GM19035 (cell line): Measurements from ENCODE around the gene ZAP70.
"Not testable (repeated sequence)": the region's sequence is repeated elsewhere in the genome, so short reads cannot be mapped to it uniquely, and the experiment has no call there.

Source experiments
- ATAC-seq: cut with Tn5 transposase; IDR thresholded peaks from one replicate; pipeline ENCODE4 v1.9.1; 2021; ENCODE audit not compliant: unreplicated experiment

ZAP70 gene

GRCh38 chr2:97713296-97714083 lies at the start of gene ZAP70:
Gene ZAP70 (plus strand): TSS chr2:97713576. CDS start chr2:97724037, 10,461 bp downstream.
- ATAC-seq: no peak

DNA sequence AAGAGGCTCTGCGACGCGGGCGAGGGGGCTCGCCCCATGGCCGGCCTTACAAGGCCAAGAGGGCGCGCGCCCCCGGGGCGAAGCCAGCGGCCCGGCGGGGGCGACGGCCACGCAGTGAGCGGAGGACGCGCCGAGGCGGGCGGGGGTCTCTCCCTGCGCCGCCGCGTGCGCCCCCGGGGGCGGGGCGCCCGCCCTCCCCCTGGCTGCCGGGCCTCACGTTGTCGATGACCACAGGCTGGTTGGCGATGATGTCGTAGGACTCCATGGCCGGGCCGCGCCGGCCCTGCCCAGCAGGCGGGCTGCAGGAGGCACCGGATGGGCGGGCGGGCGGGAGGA lies 49.8 kb upstream of the ZAP70 start:
- ATAC-seq: no peak

- ATAC-seq: peak; percentile 90
Observed at GRCh38 chr2:97663962-97664635, 49.3 kb upstream of the ZAP70 start, which contains the start of gene ACTR1B. Gene ACTR1B (minus strand): TSS chr2:97664044. CDS start chr2:97663890, 154 bp downstream.

DNA sequence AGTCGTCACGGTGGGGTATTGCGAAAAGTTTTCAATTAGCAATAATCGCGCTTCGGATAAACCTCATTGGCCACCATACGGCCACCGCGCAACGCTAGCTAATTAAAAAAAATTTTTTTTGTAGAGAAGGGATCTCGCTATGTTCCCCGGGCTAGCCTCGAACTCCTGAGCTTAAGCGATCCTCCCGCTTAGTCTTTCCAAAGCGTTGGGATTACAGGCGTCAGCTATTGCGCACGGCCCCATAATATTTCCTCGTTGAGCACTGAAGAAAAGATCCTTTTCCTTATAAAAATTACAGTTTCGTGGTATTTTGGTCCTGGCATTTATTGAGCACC lies 48.8 kb upstream of the ZAP70 start:
- ATAC-seq: no peak

GRCh38 chr2:97669448-97669847 lies 43.9 kb upstream of the ZAP70 start, which contains the start of gene C2orf92:
Gene C2orf92 (plus strand): TSS chr2:97669713. CDS start chr2:97669789, 76 bp downstream.
- ATAC-seq: no peak

DNA sequence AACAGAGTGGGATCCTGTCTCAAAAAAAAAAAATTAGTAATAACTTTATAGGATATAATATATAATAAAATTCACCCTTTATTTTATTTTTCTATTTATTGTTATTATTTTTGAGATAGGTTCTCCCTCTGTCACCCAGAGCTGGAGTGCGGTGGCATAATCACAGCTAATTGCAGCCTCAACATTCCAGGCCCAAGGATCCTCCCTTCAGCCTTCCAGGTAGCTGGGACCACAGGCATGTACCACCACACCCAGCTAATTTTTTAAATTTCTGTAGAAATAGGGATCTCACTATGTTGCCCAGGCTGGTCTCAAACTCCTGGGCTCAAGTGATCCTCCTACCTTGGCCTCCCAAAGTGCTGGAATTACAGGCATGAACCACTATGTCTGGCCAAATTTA lies 42.9 kb upstream of the ZAP70 start:
- ATAC-seq: no peak

DNA sequence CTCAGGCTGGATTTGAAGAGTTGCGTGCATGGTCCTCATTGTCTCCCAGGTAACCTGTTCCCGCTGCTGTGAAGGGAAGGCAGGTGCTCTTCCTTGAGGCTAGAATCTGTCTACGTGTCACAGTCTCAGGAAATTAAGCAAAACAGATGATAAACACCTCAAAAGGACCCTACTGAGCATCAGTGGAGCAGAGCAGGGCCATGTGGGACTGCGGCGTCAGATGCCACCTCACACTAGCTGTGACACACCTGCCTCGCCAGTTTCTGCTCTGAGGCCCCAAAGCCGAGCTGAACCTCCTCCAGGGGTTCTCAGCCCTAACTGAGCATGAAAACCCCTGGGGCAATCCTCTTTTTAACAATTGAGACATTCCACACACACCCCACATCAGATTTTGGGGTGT lies 41.9 kb upstream of the ZAP70 start:
- no peak for ATAC-seq

GRCh38 chr2:97672606-97673140 lies 40.7 kb upstream of the ZAP70 start:
- ATAC-seq: not testable (repeated sequence)

- ATAC-seq: no peak
Observed at GRCh38 chr2:97673182-97673914, 40.0 kb upstream of the ZAP70 start.

- no peak for ATAC-seq
Observed at GRCh38 chr2:97673915-97674283, 39.5 kb upstream of the ZAP70 start.

GRCh38 chr2:97675430-97676113 lies 37.8 kb upstream of the ZAP70 start:
- no peak for ATAC-seq

DNA sequence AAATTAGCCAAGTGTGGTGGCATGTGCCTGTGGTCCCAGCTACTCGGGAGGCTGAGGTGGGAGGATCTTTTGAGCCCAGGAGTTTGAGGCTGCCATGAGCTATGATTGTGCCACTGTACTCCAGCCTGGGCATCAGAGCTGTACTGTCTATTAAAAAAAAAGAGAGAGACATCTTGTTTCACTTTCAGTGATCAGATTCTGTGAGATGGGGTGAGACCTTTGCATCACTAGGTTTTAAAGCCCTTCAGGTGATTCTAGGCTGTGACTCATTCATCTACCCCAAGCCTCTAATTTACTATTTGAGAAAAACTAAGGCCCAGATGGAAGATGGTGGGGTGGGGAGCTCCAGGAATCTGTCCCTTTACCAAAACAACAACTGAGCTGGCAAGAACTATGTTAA lies 36.8 kb upstream of the ZAP70 start:
- no peak for ATAC-seq

- no peak for ATAC-seq
Observed at GRCh38 chr2:97677480-97677879, 35.9 kb upstream of the ZAP70 start.

DNA sequence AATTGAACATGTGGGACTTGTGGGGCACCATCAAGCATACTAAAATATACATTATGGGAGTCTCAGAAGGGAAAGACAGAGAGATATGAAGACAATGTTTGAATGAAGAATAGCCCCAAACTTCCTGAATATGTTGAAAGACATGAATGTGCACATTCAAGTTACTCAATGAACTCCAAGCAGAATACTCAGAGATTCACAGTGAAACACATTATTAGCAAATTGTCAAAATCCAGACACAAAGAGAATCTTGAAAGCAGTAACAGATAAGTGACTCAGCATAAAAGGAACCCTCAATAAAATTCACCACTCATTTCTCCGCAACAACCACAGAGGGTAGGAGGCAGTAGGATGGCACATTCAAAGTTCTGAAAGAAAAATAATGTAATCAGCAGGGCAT lies 35.1 kb upstream of the ZAP70 start:
- no peak for ATAC-seq

DNA sequence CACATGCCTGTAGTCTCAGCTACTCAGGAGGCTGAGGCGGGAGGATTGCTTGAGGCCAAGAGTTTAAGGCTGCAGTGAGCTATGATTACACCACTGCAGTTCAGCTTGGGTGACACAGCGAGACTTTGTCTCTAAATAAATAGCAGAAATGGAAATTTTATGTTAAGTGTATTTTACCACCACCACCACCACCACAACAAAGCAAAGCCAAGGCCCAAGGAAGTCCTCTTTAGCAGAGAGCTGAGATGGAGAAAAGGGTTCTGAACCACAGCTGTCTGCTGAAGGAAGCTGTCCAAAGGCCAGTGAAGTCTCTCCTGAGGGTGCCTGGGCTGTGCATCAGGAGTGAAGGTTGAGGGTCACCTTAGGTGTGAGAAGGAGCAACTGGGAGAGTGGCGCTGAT lies 26.1 kb upstream of the ZAP70 start:
- not testable (repeated sequence) for ATAC-seq

DNA sequence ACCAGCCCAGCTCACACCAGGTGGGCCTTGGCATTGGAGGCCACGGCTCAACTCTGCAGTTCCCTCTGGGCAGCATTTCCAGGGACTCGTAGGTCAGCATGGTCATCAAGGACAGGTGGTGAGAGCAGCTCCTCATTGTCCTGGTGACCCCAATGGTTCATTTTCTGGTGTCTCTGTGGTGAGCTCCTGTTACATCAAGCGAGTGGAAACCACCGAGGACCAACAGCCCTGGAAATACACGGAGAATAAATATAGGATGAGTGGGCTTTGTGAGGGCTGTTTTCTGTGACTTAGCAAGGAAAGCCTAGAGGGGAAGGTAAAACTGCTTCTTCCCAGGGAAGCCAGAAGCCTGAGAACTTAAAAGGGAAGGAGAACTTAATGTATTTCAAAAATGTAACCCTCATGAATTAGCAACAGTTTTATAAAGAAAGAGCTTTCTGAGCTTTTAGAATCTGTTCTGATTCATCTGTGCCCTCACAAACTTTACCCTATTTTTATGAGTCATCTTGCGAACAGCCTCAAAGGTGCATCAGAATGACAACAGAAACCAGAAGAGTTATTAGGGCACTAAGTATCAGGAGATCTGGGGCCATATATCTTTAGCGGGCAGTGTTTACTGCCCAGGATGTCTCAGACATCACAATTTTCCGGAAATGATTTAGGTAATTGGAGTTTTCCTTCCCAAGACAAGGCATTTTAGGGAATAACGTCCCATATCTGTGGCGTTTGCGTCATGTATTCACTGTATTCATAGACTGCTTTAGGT lies 25.1 kb upstream of the ZAP70 start:
- ATAC-seq: no peak

GRCh38 chr2:97691166-97691565 lies 22.2 kb upstream of the ZAP70 start:
- no peak for ATAC-seq

DNA sequence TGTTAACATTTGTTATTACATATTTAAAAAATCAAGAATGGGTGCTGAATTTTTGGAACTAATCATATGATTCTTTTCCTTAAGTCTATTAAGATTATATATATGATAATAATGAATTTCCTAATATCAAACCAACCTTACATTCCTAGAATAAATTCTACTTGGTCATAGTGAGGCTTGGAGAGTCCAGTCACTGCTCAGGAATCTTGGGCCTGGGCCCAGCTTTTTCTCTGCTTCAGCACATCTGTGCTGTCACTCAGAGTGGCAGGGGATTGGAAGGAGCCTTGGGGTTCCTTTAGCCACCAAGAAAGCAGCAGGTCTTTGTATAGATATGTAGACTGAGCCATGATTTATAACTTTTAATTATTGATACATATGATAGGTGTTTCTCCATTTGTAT lies 19.9 kb upstream of the ZAP70 start:
- no peak for ATAC-seq

DNA sequence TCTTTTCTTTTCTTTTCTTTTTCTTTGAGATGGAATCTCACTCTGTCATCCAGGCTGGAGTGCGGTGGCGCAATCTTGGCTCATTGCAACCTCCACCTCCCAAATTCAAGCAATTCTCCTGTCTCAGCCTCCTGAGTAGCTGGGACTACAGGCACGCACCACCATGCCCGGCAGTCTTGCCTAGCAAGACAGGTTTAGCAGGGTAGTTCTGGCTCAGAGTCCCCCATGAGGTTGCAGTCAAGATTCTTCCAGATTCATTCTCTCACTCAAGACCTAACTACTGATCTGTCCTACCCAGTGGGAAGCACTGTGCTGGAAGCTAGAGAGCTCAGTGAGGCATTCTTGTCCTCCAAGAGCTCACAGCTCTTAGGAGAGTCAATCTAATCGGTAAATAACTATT lies 17.6 kb upstream of the ZAP70 start:
- ATAC-seq: no peak
